Right atrium auricular region (tissue), 2 donors: ENCODE results near the gene C1orf226. TPM values are rescaled to one million over a fixed set of nuclear protein-coding genes. Genes with fewer than 3 reads are reported as not detected.
A peak's percentile ranks its signal among the peaks of the same experiment; 100 is the strongest.

Source experiments
- DNase-seq: peaks from one replicate; pipeline ENCODE4 v3.0.0-alpha.2; 2019; ENCODE audit warnings: low spot score
- H3K27ac ChIP-seq, 2 donors: fragments of 200-600 bp; sonication (generic); 1 replicate in 1 of 2; 2 replicates in 1 of 2; pipeline ENCODE4 v1.5.1; 2016 to 2019
- H3K27me3 ChIP-seq, 2 donors: fragments of 200-600 bp; sonication (generic); one replicate each; pipeline versions ENCODE4 v1.5.1 to v1.6.0; 2017 to 2019
- H3K36me3 ChIP-seq: fragments of 200-600 bp; sonication (generic); one replicate; pipeline ENCODE4 v1.5.1; 2016
- H3K4me1 ChIP-seq, 2 donors: fragments of 200-600 bp; sonication (generic); one replicate each; pipeline versions ENCODE4 v1.5.1 to v1.6.0; 2017 to 2019
- H3K4me3 ChIP-seq, 2 donors: fragments of 200-600 bp; sonication (generic); 1 replicate in 1 of 2; 2 replicates in 1 of 2; pipeline ENCODE4 v1.5.1; 2017 to 2019; ENCODE audit warnings: mild to moderate bottlenecking in 1 of 2, moderate library complexity in 1 of 2
- H3K9me3 ChIP-seq, 2 donors: fragments of 200-600 bp; sonication (generic); one replicate each; pipeline ENCODE4 v1.5.1; 2019
- CTCF ChIP-seq, 2 donors: fragments of 200-600 bp; sonication (generic); IDR thresholded peaks; one replicate each; pipeline ENCODE4 v1.5.1; 2019; ENCODE audit warnings: antibody characterized with exemption in 2 of 2
- total RNA-seq, 2 donors: library from RNA; depleted of rRNA; stranded (reverse); fragments of >200 nt; gene quantifications; one replicate each; pipeline ENCODE4 v1.1.0, GENCODE V29; 2016

The C1orf226 gene
- total RNA-seq, 2 donors from 2014 or later, result 3.0 to 7.0 TPM

DNA sequence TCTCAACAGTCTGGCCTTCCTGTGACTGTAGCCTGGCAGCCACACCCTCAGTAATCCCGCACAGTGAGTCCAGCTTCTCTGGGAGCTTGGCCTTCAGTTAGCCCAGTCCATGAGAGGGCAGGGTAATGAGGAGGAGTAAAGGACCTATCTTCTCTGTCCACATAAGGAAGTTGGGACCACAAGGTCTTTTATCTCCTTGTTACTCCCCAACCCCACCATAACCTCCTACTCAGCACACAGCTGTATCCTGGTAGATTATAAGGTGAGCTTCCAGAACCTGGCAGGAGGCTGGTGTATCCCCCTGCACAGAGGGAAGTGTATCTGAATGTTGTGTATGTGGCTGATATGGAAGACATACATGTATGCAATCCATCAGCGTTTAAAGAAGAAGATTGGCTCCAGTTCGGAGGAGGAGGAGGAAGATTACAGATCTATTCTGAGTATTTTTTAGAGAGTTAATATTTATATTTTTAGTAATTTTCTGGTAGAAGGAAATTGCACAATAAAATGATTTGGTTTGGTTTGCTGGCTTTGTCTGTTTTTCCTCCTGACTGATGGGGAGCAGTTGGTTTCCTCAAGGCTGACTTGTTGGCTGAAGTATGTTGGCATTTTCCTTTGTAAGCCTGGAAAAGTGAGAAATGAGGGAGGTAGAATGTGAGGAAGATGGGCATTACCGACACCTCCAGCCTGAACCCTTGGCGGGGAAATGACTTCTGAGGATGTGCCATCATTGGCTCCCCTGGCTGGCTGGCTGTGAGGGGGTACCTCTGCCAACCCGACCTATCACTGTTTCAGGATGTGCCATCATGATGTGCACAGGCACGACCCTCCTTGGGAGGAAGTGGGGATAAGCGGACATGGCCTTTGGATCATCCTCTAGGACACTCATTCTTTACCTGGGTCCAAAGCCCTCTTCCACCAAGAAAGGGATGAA is 5.0 kb downstream of the C1orf226 start:
- Histone ChIP-seq H3K27ac (no peak overlapping the region), H3K9me3 (no peaks in the 10 kb centered on the region), H3K4me1 (no peaks in the 10 kb centered on the region), H3K27me3 (no peaks in the 10 kb centered on the region), H3K4me3 (no peak overlapping the region), H3K36me3 (no peaks in the 10 kb centered on the region)
- DNase-seq, result peak; percentile 5
- TF ChIP-seq CTCF (IDR thresholded peaks at IDR 0.05), result no peak

GRCh38 chr1:162387226-162388082 is 5.9 kb downstream of the C1orf226 start:
- H3K27ac ChIP-seq, result no peak overlapping the region
- no peaks in the 10 kb centered on the region for H3K27me3 ChIP-seq
- TF ChIP-seq CTCF (IDR thresholded peaks at IDR 0.05), result no peak
- no peaks in the 10 kb centered on the region for H3K36me3 ChIP-seq
- DNase-seq, result no peak
- no peaks in the 10 kb centered on the region for H3K4me1 ChIP-seq
- no peaks in the 10 kb centered on the region for H3K9me3 ChIP-seq
- H3K4me3 ChIP-seq, result no peak overlapping the region

DNA sequence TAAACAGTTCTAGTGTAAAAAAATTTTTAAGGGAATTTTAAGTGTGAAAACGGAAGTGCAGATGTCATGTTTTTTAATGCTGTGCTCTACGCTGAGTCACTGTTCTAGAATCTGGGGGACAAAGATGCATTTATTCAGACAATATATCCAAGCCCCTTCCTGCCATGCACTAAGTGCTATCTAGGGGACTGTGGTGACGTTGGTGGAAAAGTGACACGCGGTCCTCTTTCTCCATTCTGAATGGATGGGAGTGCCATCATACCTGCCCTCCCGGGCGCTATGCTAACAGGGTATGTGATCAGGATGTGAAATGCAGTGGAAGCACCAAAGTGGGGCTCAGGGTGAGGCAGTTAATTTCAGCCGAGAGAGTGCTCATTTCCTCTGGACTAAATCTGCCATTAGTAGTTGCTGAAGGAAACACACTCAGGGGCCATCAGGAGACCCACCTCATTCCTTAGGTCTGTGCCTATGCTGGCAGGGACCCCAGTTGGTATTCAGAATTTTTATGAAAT is 6.6 kb downstream of the C1orf226 start:
- Histone ChIP-seq H3K4me3 (no peak overlapping the region), H3K27ac (no peak overlapping the region), H3K9me3 (no peaks in the 10 kb centered on the region), H3K4me1 (no peaks in the 10 kb centered on the region), H3K27me3 (no peaks in the 10 kb centered on the region), H3K36me3 (no peaks in the 10 kb centered on the region)
- peak; percentile 32 for DNase-seq
- no peak for TF ChIP-seq CTCF (IDR thresholded peaks at IDR 0.05)

DNA sequence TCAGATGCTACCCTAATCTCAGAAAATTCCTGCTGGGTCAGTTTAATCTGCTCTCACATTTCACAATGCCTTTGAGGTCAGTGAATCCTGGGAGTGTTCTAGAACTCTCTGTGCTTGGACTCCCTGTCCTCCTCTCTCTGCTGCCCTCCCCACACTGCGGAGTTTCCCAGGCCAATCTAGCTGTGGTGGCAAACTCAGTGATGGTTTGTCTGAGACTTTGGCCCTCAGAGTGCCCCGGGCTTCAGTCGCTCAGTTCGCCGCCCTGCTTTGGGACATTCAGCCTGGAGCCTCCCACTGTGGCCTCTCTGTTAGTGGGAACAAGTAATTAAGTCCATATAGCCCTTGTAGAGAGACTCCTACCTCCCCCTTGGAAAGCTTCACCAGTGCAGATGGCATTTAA is 7.1 kb downstream of the C1orf226 start:
- H3K4me1 ChIP-seq, result no peaks in the 10 kb centered on the region
- no peak for TF ChIP-seq CTCF (IDR thresholded peaks at IDR 0.05)
- H3K36me3 ChIP-seq, result no peaks in the 10 kb centered on the region
- H3K4me3 ChIP-seq, result no peak overlapping the region
- H3K9me3 ChIP-seq, result no peaks in the 10 kb centered on the region
- DNase-seq, result peak; percentile 50
- H3K27me3 ChIP-seq, result no peaks in the 10 kb centered on the region
- H3K27ac ChIP-seq, result no peak overlapping the region

GRCh38 chr1:162389021-162389818 is 7.7 kb downstream of the C1orf226 start:
- no peaks in the 10 kb centered on the region for H3K27me3 ChIP-seq
- no peaks in the 10 kb centered on the region for H3K4me1 ChIP-seq
- H3K9me3 ChIP-seq, result no peaks in the 10 kb centered on the region
- H3K36me3 ChIP-seq, result no peaks in the 10 kb centered on the region
- DNase-seq, result peak; percentile 9
- TF ChIP-seq CTCF (IDR thresholded peaks at IDR 0.05), result no peak
- no peak overlapping the region for H3K27ac ChIP-seq
- no peak overlapping the region for H3K4me3 ChIP-seq
